ENCODE data around the gene OR51A2. TPM values are rescaled to one million over a fixed set of nuclear protein-coding genes. Genes with fewer than 3 reads are reported as not detected.

OR51A2 gene
- total and polyA plus RNA-seq, 2 experiments from 2014 or later = not detected

DNA sequence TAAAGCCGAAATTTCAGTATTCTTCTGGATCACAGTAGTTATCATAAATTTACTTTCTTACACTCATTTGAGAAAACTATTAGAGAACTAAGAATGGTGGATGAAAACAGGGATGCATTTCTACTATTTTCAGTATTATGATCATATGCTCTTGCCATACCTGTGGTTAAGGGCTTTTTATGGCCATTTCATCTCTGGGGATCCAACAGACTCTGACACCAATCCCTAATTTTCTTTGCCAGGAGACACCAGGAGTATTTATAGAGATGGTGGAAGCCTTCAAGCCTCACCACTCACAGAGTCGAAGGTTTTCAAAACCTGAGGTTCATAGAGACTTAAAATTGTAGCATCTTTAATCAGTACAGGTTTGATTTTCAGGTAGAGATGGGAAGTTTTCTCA lies 39.0 kb upstream of the OR51A2 start, which contains the start of gene OR51L1 (continued):
- TF ChIP-seq, protein P1, sequence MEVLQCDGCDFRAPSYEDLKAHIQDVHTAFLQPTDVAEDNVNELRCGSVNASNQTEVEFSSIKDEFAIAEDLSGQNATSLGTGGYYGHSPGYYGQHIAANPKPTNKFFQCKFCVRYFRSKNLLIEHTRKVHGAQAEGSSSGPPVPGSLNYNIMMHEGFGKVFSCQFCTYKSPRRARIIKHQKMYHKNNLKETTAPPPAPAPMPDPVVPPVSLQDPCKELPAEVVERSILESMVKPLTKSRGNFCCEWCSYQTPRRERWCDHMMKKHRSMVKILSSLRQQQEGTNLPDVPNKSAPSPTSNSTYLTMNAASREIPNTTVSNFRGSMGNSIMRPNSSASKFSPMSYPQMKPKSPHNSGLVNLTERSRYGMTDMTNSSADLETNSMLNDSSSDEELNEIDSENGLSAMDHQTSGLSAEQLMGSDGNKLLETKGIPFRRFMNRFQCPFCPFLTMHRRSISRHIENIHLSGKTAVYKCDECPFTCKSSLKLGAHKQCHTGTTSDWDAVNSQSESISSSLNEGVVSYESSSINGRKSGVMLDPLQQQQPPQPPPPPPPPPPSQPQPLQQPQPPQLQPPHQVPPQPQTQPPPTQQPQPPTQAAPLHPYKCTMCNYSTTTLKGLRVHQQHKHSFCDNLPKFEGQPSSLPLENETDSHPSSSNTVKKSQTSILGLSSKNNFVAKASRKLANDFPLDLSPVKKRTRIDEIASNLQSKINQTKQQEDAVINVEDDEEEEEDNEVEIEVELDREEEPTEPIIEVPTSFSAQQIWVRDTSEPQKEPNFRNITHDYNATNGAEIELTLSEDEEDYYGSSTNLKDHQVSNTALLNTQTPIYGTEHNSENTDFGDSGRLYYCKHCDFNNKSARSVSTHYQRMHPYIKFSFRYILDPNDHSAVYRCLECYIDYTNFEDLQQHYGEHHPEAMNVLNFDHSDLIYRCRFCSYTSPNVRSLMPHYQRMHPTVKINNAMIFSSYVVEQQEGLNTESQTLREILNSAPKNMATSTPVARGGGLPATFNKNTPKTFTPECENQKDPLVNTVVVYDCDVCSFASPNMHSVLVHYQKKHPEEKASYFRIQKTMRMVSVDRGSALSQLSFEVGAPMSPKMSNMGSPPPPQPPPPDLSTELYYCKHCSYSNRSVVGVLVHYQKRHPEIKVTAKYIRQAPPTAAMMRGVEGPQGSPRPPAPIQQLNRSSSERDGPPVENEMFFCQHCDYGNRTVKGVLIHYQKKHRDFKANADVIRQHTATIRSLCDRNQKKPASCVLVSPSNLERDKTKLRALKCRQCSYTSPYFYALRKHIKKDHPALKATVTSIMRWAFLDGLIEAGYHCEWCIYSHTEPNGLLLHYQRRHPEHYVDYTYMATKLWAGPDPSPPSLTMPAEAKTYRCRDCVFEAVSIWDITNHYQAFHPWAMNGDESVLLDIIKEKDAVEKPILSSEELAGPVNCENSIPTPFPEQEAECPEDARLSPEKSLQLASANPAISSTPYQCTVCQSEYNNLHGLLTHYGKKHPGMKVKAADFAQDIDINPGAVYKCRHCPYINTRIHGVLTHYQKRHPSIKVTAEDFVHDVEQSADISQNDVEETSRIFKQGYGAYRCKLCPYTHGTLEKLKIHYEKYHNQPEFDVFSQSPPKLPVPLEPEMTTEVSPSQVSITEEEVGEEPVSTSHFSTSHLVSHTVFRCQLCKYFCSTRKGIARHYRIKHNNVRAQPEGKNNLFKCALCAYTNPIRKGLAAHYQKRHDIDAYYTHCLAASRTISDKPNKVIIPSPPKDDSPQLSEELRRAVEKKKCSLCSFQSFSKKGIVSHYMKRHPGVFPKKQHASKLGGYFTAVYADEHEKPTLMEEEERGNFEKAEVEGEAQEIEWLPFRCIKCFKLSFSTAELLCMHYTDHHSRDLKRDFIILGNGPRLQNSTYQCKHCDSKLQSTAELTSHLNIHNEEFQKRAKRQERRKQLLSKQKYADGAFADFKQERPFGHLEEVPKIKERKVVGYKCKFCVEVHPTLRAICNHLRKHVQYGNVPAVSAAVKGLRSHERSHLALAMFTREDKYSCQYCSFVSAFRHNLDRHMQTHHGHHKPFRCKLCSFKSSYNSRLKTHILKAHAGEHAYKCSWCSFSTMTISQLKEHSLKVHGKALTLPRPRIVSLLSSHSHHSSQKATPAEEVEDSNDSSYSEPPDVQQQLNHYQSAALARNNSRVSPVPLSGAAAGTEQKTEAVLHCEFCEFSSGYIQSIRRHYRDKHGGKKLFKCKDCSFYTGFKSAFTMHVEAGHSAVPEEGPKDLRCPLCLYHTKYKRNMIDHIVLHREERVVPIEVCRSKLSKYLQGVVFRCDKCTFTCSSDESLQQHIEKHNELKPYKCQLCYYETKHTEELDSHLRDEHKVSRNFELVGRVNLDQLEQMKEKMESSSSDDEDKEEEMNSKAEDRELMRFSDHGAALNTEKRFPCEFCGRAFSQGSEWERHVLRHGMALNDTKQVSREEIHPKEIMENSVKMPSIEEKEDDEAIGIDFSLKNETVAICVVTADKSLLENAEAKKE (CRISPR knock-in tag; IDR thresholded peaks at IDR 0.05) = no peak
- no peak for TF ChIP-seq ZNF331 (CRISPR knock-in tag; IDR thresholded peaks at IDR 0.05; ENCODE audit: low read depth)

- Mint-ChIP-seq H3K4me1 (no peaks in the 10 kb centered on the region), H3K9me3 (no peaks in the 10 kb centered on the region)
- DNase-seq (ENCODE audit: low spot score) = peak; percentile 28
Observed at GRCh38 chr11:4991060-4991459, 35.5 kb upstream of the OR51A2 start.

More at GRCh38 chr11:4991060-4991459, 35.5 kb upstream of the OR51A2 start:
- Histone ChIP-seq H3K79me2 (replicated peaks; ENCODE audit: insufficient read depth) (no peaks in the 10 kb centered on the region), H3K4me2 (no peak overlapping the region), H3K36me3 (ENCODE audit: insufficient read depth) (no peaks in the 10 kb centered on the region), H2AFZ (no peak overlapping the region), H3K27ac (ENCODE audit: low read depth) (no peak overlapping the region), H4K20me1 (replicated peaks; ENCODE audit: insufficient read depth) (no peaks in the 10 kb centered on the region), H3K4me1 (ENCODE audit: insufficient read depth) (no peaks in the 10 kb centered on the region), H3K4me3 (no peak overlapping the region), H3K27me3 (ENCODE audit: insufficient read depth) (no peaks in the 10 kb centered on the region), H3F3A (replicated peaks; ENCODE audit: low read depth) (no peaks in the 10 kb centered on the region), H3K9me2 (ENCODE audit: insufficient read depth) (no peaks in the 10 kb centered on the region)
- Mint-ChIP-seq H3K27ac (no peak overlapping the region), H3K36me3 (ENCODE audit: low read depth) (no peaks in the 10 kb centered on the region), H3K27me3 (ENCODE audit: insufficient read depth, low read depth, poor library complexity) (peaks cover 5% of the 10 kb centered on the region), H3K4me3 (no peak overlapping the region)
- TF ChIP-seq EZH2 (IDR thresholded peaks at IDR 0.05; ENCODE audit: low read depth, unreplicated experiment) (no peak), CTCF (conservative IDR thresholded peaks at IDR 0.05; ENCODE audit: low read depth in 2 of 2) (peak; percentile 21 to 37; a peak in 2 of 4 replicates)
- ATAC-seq = peak; percentile 59
